Activated CD8-positive, alpha-beta T cell treated with anti-CD3 and anti-CD28 coated beads for 36 hours (primary cell): ENCODE results near the gene IKZF3. TPM values are rescaled to one million over a fixed set of nuclear protein-coding genes. Genes with fewer than 3 reads are reported as not detected.

Experiments used
- ATAC-seq: fragments of 200-7000 bp; cut with Tn5 transposase; one replicate; pipeline ENCODE4 v1.10.0; 2021; ENCODE audit warnings: mild to moderate bottlenecking, moderate library complexity
- CTCF ChIA-PET: fragments of 350-600 bp; sonication (Branson Sonifier 250); formaldehyde crosslinking; loops from one replicate; lab custom pipeline; 2021; ENCODE audit warnings: antibody characterized with exemption; lab: Charles Lee
- POLR2A ChIA-PET: fragments of 350-600 bp; sonication (Branson Sonifier 250); formaldehyde crosslinking; loops from one replicate; lab custom pipeline; 2021; ENCODE audit warnings: antibody characterized with exemption; lab: Charles Lee
- DNase-seq: peaks from one replicate; pipeline ENCODE4 v3.0.0-alpha.2; 2020
- H3K27ac Mint-ChIP-seq: one replicate; pipeline ENCODE4 v1.8.0; 2021; ENCODE audit warnings: mild to moderate bottlenecking, mixed read lengths
- H3K27me3 Mint-ChIP-seq: one replicate; pipeline ENCODE4 v1.8.0; 2021; ENCODE audit warnings: mixed read lengths
- H3K36me3 Mint-ChIP-seq: one replicate; pipeline ENCODE4 v1.8.0; 2021; ENCODE audit warnings: low read depth, mixed read lengths
- H3K4me1 Mint-ChIP-seq: one replicate; pipeline ENCODE4 v1.8.0; 2021; ENCODE audit warnings: low read depth, mixed read lengths
- H3K4me3 Mint-ChIP-seq: one replicate; pipeline ENCODE4 v1.8.0; 2021; ENCODE audit warnings: mild to moderate bottlenecking, moderate library complexity, mixed read lengths
- H3K9me3 Mint-ChIP-seq: one replicate; pipeline ENCODE4 v1.8.0; 2021; ENCODE audit warnings: mixed read lengths
- CTCF ChIP-seq: fragments of 200-600 bp; IDR thresholded peaks from one replicate; pipeline ENCODE4 v1.8.0; 2022; ENCODE audit warnings: antibody characterized with exemption, mild to moderate bottlenecking
- intact Hi-C: fragments of 100-400 bp; cut with micrococcal nuclease; formaldehyde crosslinking; loops from one replicate; pipeline ENCODE4 v1.10.0; 2022
- total RNA-seq, 2 experiments: library from RNA; stranded (reverse); gene quantifications; one replicate each; pipeline ENCODE4 v1.2.3, GENCODE V29; 2021

The IKZF3 gene
- total RNA-seq, 2 experiments from 2014 or later: 52.1 to 52.2 TPM

GRCh38 chr17:39808409-39808997 lies 55.6 kb downstream of the IKZF3 start:
- intact Hi-C loops: no loop called here
- no peak for ATAC-seq
- Mint-ChIP-seq H3K4me1 (peaks cover 69% of the 10 kb centered on the region), H3K9me3 (no peaks in the 10 kb centered on the region), H3K36me3 (peaks cover 41% of the 10 kb centered on the region), H3K27ac (no peak overlapping the region), H3K4me3 (no peak overlapping the region), H3K27me3 (no peaks in the 10 kb centered on the region)
- ChIA-PET CTCF (interaction anchor here (0.7 kb wide), 2 partner anchors 13 to 37 kb away, joined by 3 read pairs; no protein-coding TSS in a partner anchor), POLR2A (interaction anchor here (0.7 to 1.4 kb wide), 4 partner anchors 11 to 56 kb away, joined by 3 to 5 read pairs (median 3); partner anchors contain the start of gene IKZF3)
- no peak for DNase-seq
- TF ChIP-seq CTCF: no peak

GRCh38 chr17:39804839-39805238 lies 59.3 kb downstream of the IKZF3 start:
- no peak for ATAC-seq
- no peak for DNase-seq
- no peak for TF ChIP-seq CTCF
- Mint-ChIP-seq H3K27me3 (no peaks in the 10 kb centered on the region), H3K36me3 (peaks cover 28% of the 10 kb centered on the region), H3K4me1 (peaks cover 61% of the 10 kb centered on the region), H3K9me3 (no peaks in the 10 kb centered on the region), H3K4me3 (no peak overlapping the region), H3K27ac (no peak overlapping the region)
- intact Hi-C loops: no loop called here
- ChIA-PET CTCF (interaction anchor here (1.2 kb wide), 1 partner anchor 30 kb away, joined by 3 read pairs; no protein-coding TSS in a partner anchor), POLR2A (interaction anchor here (1.0 kb wide), 1 partner anchor 35 kb away, joined by 4 read pairs; no protein-coding TSS in a partner anchor)

GRCh38 chr17:39801055-39801454 lies 63.1 kb downstream of the IKZF3 start:
- ChIA-PET CTCF (interaction anchor here (0.9 kb wide), 2 partner anchors 20 to 22 kb away, joined by 3 to 4 read pairs; no protein-coding TSS in a partner anchor), POLR2A (interaction anchor here (1.1 kb wide), 1 partner anchor 12 kb away, joined by 3 read pairs; no protein-coding TSS in a partner anchor)
- Mint-ChIP-seq H3K4me3 (no peak overlapping the region), H3K9me3 (peaks cover 1% of the 10 kb centered on the region), H3K4me1 (peaks cover 59% of the 10 kb centered on the region), H3K27ac (peak overlapping the region; percentile 76), H3K27me3 (no peaks in the 10 kb centered on the region), H3K36me3 (peaks cover 34% of the 10 kb centered on the region)
- intact Hi-C loops: no loop called here
- TF ChIP-seq CTCF: no peak
- no peak for DNase-seq
- no peak for ATAC-seq

- no peak for TF ChIP-seq CTCF
- Mint-ChIP-seq H3K27ac (peak overlapping the region; percentile 76), H3K4me1 (peaks cover 56% of the 10 kb centered on the region), H3K36me3 (peaks cover 35% of the 10 kb centered on the region), H3K4me3 (no peak overlapping the region), H3K27me3 (no peaks in the 10 kb centered on the region), H3K9me3 (peaks cover 1% of the 10 kb centered on the region)
- CTCF ChIA-PET: interaction anchor here (0.9 kb wide), 1 partner anchor 22 kb away, joined by 4 read pairs; no protein-coding TSS in a partner anchor
- POLR2A ChIA-PET: no interaction called here
- ATAC-seq: peak; percentile 97
- intact Hi-C loops: no loop called here
- DNase-seq: peak; percentile 72
Measured at GRCh38 chr17:39800540-39800939, 63.6 kb downstream of the IKZF3 start.

GRCh38 chr17:39799395-39799794 lies 64.7 kb downstream of the IKZF3 start:
- peak overlapping the region; percentile 56 for H3K27ac Mint-ChIP-seq
- TF ChIP-seq CTCF: no peak
- no peak overlapping the region for H3K4me3 Mint-ChIP-seq
- H3K9me3 Mint-ChIP-seq: peaks cover 1% of the 10 kb centered on the region
- ATAC-seq: no peak
- no peaks in the 10 kb centered on the region for H3K27me3 Mint-ChIP-seq
- peaks cover 32% of the 10 kb centered on the region for H3K36me3 Mint-ChIP-seq
- CTCF ChIA-PET: no interaction called here
- H3K4me1 Mint-ChIP-seq: peaks cover 55% of the 10 kb centered on the region
- POLR2A ChIA-PET: interaction anchor here (1.5 kb wide), 1 partner anchor 13 kb away, joined by 3 read pairs; no protein-coding TSS in a partner anchor
- no peak for DNase-seq
- intact Hi-C loops: no loop called here
